NAMALWA (cell line): ENCODE measurements around the gene VDR.

Experiments used
- DNase-seq: peaks from one replicate; pipeline ENCODE4 v3.0.0-alpha.2; 2015; ENCODE audit warnings: low spot score

VDR gene

DNA sequence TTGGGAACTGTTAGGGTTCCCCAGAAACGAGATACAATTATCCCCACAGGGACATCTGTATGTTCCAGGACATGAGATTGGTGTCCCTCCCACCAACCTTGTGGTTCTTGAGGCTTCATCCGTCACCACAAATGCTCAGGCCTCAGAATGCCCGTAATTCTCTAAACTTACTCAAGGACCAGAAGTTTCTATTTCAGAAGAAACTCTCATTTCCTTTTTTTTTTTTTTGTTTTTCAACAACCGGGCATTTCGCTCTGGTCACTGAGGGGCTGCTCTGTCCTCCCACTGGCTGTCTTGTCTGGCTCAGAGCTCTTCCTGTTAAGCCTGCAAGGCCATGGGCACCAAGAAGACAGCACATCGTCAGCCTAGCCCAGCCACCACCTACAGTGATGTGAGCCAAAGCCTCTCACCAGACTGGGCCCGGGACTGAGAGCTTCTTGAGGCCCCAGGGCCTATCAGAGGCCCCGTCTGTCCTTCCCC is 36.2 kb downstream of the VDR start:
- DNase-seq, result no peak

DNA sequence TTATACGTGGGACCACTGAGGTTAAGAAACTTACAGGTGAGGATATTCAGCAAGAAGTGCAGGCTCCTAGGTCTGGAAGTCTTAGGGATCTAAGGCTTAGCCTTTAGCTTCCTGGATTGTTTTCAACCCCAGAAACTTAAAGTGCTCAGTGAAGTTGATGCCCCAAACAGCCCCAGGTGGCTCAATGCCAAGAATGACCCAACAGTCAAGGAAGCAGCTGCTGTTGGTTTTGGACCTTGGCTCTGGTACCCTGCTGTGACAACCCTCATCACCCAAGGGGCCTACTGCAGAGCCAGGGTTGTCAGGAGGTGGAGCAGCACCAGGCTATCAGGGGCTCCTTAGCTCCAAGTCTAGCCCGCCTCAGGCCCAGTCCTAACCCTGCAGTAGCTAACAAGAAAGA is 36.8 kb downstream of the VDR start:
- DNase-seq, result no peak

DNA sequence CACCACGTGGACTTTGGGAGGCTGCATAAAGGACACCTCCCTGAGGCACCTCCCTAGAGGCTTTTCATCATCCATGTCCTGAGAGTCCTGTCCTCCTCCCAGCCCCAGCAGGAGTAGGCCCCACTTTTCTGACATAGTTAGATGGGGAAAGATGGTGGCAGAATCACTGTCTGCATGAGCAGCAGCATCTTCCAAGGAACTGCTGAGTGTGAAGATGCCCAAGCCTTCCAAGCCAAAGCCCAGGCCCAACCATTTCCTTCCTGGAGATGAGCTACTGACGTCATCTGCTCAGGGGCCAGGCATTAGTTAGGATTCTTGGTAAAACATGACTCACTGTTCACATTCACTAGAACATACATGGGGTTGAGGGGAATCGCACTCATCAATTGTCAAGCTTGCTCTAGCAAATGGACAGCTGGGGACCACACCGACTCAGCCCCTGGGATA is 37.3 kb downstream of the VDR start:
- no peak for DNase-seq

DNA sequence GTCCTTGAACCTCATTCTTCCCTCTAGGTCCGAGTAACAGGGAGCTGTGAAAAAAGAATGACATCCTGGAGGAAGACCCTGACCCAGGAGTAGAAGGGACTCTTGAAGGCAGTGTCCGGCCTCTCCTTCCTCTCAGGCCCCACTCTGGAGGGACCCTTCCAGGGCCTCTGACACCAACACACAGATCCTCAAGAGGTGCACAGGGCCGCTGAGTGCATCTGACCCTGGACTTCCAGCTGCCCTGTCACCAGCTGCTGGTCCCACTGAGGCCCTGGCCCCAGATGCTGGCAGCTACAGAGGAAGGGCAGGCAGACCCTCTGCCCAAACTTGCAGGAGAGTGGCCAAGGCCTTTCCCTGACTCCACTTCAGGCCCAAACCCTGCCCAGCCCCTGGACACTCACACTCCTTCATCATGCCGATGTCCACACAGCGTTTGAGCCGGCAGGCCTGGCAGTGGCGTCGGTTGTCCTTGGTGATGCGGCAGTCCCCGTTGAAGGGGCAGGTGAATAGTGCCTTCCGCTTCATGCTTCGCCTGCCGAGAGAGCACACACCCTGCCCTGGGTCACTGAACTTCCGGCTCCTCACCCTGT is 40.1 kb downstream of the VDR start:
- no peak for DNase-seq

DNA sequence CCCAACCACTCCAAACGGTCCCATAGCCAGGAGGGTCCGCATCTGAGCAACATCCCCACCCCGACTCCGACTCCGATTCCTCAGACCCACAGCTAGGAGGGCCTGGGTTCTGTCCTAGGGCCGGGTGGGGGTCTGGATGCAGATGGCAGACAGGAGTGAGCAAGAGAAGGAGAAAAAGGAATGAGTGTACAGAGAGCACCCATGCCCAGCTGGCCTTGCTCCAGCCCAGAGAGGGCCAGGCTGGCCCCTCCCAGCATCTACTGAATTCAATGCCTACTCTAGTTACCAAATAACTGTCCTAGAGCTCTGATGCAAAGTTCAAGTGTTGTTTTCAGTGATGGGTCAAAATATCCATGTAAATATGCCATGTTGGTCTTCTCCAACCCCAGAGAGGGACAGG is 40.8 kb downstream of the VDR start:
- DNase-seq, result no peak

DNA sequence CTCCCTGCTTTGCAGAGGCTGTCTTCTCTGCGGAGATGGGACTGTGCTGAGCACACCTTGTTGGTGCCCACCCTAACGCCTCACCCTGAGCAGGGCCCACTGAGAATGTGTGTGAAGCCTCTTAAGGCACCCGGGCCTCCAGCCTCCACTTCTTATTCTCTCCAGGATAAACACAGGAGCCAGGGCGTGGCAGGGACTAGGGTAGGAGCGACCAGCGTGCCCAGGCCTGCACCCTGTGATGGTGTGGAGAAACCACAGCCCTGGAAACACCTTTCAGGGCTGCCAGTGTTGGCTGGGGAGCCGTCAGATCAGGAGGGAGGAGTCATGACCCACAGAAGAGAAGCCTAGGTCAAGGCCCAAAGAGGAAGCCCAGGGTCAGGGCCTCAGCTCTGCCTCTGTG is 41.3 kb downstream of the VDR start:
- no peak for DNase-seq

DNA sequence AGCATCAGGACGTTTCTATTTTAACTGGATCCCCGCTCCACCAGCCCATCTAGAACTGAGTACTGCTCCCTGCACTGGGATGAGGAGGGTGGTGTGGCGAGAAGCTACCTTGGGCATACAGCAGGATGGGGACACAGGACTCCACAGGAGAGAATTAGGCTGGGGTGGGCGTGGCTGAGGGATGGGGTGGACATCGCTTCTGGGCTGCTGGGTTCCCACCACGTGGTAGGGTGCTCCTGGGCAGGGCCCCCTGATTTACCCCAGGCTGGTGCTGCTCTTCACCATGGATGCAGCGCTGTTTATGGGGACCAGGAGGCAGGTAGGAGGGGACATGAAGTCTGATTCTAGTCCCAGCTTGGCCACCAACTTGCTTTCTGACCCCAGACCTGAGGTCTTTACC is 41.9 kb downstream of the VDR start:
- DNase-seq, result no peak

DNA sequence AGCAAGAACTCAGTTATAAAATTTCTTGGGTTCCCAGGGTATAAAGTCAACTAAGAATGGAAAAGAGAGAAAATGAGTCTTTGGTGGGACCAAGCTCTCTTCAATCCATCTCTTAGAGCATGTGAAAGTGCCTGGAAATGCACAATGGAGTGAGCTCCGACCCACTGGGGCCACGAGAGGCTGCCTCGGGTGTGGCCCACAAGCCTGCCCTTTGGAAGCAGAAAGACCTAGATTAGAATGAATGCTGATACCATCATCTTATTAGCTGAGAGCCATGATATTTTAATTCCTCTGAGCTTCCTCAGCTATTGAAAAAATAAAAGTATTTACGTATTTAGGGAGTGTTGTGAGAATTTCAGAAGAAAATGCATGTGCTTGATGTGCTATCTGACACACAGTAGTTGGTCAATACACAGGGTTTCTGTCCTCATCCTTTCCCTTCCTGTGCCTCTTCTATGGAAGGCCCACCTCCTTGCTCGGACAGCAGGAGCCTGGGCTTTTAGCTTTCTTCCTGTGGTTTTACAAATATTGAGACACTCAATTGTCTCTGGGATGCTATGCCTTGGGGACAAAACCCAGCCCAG is 42.5 kb downstream of the VDR start:
- DNase-seq, result no peak

DNA sequence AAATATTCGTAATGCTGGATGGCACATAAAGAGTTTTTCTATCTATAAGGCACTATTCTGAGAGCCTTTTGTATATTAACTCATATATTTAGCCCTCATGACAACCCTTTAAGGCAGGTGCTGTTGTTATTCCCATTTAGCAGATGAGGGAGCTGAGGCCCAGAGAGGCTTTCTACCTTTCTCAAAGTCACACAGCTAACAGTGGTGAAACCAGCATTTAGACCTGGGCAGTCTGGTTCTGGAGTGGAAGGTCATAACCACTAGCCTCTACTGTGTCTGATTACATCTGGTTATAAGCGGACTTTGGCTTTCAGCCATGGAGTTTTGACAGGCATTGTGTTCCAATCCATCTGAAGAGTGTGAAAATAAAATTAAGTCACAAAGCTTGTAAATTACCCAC is 43.9 kb downstream of the VDR start:
- DNase-seq, result no peak

DNA sequence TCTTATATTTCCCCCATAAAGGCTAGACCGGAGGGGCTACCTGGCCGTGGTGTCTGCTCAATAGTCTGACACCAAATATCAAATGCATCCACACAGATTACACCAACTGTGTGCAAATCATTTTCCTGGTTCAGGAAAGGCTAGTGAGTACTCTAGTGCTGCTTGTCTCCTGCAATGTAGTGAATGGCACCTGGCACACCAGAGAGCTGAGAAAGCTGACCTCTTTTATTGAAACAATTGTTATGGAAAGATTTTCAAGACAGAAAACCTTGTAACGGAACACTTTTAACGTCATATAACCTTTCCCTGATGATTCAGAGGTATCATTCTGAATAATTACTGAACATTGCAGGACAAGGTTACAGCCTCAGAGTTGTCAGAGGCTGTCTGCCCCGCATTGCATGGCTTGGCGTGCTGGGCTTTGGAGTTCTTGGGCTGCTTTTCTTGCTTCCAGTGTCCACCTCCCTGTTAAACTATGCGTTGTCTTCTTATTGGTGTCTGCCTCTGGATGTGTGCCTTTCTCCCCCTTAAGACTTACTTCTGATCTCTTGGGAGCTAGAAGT is 44.4 kb downstream of the VDR start:
- no peak for DNase-seq

DNA sequence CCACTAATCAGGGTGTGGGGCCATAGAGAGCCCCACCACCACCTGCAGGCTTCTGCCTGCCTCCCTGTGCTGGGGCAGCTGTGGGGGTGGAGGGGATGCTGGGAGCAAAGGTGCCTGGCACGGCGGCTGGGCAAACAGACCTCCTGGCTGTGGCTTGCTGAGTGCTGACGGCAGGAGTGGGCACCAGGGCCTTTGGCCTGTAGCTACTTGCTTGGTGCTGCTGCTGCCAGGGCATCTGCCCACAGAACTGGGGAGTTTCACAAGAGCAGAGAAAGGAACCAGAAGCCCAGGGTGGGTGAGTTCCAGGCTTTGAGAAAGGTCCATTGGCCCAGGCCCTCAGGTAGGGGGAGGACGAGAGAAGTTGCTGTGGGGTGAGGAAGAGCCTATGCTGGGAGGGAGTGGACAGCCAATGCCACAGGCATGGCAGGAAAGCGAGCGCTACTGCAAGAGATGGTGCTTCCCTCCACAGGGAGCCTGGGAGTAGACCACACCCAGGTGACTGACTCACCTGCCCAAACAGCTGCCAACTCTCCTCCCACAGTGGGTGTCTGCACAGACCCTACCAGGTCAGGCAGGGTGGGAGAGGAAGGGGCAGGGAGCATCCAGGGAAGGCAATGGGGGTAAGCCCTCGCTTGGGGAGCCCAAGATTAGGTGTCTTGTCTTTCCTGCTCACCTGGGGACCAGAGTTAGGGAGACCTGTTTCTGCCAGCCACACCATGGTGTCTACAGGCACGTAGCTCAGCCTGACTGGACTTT is 46.1 kb downstream of the VDR start:
- no peak for DNase-seq

DNA sequence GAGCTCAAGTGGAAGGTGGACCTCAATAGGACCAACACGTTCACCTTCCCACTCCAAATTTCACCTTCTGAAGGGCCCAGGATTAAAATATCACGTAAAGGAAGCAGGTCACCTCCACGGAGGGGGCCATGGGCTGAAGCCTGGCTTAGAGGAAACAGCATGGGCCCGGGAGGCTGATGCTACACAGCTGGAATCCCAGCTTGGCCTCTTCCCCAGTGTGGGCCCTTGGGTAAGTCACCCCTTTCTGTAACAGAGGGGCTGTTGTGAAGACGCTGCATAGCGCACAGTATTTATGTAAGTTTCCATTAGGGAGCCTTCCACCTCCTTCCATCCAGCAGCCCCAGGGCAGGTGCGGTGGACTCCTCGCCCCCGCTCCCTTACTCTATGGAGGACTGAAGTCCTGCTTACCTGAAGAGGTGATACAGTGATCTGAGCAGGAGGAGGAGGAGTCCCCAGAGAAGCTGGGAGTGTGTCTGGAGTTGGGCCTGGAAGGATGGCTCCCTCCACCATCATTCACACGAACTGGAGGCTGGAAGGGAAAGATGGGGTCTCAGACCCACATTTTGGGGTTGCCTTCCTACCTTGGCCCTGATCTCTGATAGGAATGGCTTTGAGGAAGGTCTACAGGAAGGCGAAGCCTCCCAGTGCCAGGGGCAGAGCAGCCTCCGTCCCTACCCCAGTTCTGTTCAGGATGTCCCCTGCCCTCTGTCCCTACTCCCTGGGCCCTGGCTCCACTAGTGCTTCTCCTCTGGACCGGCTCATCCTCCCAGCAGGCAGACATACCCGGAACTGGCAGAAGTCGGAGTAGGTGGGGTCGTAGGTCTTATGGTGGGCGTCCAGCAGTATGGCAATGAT is 47.8 kb downstream of the VDR start:
- no peak for DNase-seq

DNA sequence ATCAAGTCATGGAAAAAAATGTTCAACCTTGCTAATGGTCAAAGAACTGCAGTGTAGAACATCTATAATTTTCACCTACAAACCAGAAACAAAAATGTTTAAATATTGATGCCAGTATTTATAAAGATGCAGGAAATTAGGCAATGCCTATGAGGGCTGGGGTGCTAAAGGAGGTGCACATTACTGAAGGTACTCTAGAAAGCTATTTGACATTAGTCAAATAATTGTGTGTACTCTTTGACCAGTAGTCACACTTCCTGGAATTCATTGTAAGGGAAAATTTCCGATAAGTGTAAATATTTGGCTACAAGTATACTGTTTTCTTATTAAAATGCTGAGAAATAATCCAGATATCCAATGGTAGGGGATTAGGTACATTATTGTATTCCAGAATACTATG is 48.7 kb downstream of the VDR start:
- no peak for DNase-seq

DNA sequence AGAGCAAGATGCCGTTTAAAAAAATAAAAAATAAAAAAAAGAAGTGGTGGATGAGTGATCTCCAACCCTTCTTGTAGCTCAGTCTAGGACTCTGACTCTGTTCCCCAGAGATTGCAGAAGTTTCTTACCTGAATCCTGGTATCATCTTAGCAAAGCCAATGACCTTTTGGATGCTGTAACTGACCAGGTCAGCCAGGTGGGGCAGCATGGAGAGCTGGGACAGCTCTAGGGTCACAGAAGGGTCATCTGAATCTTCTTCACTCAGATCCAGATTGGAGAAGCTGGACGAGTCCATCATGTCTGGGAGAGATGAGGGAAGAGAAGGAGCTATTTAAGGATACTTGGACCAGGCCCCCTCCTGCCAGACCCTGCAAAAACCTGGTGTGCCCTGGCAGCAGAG is 49.3 kb downstream of the VDR start:
- DNase-seq, result no peak

DNA sequence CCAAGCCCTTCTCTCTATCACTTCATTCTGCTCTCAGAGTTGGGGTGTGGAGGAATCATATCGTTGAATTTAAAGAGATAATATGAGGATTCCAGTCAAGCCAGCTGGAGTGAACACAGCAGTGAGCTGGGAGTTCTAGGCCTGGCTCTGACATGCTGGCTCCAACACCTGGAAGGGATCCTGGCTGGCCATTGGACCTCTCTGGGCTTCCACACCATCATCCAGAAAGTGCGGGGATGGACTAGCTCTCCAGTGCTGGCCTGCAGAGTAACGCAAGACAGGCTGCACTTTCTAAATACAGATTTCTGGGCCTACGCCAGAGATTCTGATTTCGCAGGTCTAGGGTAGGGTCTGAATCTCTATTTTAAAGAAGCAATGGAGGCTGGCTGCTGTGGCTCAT is 50.3 kb downstream of the VDR start:
- no peak for DNase-seq

DNA sequence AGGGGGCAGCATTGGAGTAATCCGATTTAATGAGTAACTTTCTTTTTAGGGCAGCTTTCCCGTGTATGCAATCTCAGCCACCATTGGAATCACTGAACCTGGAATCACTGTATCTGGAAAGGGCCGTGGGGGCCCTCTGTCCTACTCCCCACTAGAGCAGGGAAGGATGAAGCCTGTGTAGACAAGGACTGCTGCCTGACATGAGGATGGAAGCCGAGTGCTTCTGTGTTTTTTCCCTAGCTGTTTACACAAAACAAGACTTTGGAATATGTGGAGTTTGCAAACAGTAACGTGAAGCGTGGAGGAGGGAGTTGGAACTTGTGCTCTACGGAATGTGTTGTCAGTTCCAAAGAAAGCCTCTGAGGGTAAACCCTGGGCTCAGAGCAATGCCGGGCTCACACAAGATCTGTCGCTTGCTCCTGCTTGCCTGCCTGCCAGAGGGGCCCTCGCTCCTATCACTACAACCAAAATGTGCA is 52.7 kb downstream of the VDR start:
- no peak for DNase-seq

DNA sequence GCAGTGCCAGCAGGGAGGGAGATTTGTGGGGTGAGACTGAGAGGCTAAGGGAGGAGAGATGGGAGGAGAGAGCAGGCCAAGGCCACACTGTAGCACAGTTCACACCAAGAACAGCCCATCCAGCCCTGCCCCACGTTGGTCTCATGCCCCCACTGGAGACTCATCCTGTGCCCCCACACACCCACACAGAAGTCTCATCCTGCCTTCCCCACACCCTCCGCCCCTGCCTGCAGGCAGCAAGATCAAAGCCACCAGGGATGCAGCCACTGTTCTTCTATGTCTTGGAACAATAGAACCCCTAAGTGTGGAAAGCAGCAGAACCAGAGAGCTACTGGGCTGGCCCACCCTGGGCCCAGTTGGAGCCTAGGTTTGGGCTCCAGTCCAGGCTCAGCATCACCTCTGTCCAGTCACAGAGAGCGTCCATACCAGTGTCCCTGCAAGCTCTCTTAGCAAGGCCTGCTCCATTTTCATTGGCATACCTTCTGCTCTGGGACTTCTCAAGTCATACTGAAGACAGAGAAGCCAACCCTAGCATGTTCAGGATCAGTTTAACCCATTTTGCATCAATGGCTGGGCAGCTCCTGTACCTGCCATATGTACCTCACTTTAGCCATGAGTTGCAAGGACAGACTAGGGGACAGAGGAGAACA is 53.4 kb downstream of the VDR start:
- DNase-seq, result no peak

DNA sequence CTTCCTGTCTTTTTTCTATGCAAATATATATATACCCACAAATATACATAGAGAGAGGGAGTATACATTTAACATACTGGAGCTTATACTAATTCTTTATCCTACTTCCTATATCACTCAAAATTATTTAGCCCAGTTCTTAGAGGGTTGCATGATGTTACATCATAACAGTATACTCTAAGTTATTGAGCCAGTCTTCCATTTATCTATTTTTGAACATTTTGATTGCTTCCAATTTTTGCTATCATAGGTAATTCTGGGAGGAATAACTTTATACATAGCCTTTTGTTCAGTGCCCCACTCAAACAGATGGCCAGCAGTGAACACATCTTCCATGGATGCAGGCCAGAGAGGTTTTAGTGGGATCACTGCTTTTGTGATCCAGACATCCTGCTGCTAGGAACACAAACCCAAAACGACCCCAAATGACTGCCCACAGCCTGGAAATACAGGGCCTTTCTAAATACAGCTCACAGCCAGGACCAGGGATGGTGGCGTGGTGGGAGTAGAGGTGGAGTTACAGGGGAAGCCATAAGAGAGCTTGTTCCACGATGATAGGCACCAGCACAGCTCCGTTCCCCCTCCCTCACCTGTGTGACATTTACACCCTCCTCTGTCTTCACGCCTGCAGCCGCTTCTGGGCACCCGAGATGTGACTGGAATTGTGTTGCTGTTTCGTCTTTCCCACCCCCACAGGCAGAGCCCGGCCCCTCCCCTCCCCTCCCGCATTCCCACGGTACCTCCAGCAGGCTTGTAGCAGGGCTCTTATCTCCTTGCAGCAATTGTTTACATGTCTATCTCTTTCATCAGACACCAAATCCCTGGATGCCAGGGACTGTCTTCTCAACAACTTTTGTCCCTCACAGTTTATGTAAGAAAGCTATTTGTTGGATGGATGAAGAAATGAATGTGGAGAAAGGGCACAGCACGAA is 54.4 kb downstream of the VDR start:
- no peak for DNase-seq

DNA sequence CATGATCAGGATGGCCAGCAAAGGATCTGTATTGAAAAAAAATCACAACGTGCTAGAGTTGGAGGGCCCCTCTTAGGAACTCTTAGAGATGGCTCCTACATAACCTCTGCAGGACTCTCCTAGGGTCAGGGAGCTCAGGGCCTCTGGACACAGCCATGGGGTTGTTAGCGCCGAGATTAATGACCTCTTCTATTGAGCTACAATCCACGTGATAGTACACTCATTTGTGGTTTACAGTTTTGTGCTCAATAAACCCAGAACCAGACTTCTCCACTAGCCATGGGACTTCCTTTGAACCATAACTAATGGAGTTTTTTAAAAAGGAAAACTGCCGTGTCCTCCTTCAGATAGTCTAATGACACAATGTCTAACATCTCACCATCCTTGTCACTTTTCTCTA is 55.5 kb downstream of the VDR start:
- no peak for DNase-seq

DNA sequence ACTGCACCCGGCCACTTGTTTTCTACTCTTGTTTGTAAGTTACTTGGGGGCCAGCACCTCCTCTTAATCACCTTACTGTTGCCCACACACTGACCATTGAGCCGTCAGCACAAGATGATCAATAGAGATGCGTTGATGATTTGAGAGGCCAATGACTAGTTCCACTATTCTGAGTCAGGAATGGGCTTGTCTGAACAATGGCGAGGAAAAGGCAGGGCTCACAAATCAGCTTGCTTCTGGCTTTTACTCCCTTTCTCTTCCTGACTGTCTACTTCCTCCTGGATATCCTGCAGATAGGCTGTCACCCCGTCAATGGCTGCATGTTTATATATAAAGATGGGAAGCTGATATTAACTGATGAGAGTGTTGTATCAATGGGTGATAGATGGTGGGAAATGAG is 55.9 kb downstream of the VDR start:
- no peak for DNase-seq
